Stromal cell of bone marrow (primary cell): ENCODE data around the gene SPTBN4.
"Not testable (repeated sequence)": the region's sequence is repeated elsewhere in the genome, so short reads cannot be mapped to it uniquely, and the experiment has no call there.

Experiments used
- DNase-seq: peaks from one replicate; pipeline ENCODE4 v3.0.0-alpha.2; 2012; ENCODE audit warnings: low read depth

Gene SPTBN4

GRCh38 chr19:40621283-40621682 is 154.5 kb downstream of the SPTBN4 start:
- no peak for DNase-seq

- no peak for DNase-seq
Measured at GRCh38 chr19:40621966-40622772, 155.4 kb downstream of the SPTBN4 start.

- no peak for DNase-seq
Measured at GRCh38 chr19:40622773-40623075, 155.9 kb downstream of the SPTBN4 start.

- no peak for DNase-seq
Measured at GRCh38 chr19:40623403-40624251, 156.8 kb downstream of the SPTBN4 start.

- not testable (repeated sequence) for DNase-seq
Measured at GRCh38 chr19:40624369-40625153, 157.8 kb downstream of the SPTBN4 start.

GRCh38 chr19:40625406-40626120 is 158.8 kb downstream of the SPTBN4 start:
- DNase-seq, result no peak
